Measurements from ENCODE around the gene DNAH10.

DNA sequence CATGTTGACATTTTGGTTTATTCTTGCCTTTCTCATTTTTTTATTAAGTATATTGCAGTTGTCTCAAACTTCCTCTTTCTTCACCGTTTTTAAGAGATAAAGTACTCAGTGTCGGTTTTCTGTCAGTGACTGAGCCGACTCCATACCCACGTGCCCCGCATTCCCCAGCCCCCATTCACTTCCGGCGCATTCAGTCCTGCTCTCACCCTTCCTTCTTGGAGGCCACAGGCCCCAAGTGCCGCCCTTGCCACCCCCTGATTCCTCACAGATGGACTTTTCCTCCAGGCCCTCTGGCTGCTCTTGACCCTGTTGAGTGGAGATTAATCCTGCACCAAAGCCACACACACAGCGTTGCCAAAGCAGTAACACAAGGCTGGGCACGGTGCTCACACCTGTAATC lies 19.1 kb upstream of the DNAH10 start:
- TF ChIP-seq, protein P1, sequence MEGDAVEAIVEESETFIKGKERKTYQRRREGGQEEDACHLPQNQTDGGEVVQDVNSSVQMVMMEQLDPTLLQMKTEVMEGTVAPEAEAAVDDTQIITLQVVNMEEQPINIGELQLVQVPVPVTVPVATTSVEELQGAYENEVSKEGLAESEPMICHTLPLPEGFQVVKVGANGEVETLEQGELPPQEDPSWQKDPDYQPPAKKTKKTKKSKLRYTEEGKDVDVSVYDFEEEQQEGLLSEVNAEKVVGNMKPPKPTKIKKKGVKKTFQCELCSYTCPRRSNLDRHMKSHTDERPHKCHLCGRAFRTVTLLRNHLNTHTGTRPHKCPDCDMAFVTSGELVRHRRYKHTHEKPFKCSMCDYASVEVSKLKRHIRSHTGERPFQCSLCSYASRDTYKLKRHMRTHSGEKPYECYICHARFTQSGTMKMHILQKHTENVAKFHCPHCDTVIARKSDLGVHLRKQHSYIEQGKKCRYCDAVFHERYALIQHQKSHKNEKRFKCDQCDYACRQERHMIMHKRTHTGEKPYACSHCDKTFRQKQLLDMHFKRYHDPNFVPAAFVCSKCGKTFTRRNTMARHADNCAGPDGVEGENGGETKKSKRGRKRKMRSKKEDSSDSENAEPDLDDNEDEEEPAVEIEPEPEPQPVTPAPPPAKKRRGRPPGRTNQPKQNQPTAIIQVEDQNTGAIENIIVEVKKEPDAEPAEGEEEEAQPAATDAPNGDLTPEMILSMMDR (conservative IDR thresholded peaks at IDR 0.05; ENCODE audit: low read length), result no peak
- no peak for TF ChIP-seq EZH2phosphoT487 (IDR thresholded peaks at IDR 0.05; ENCODE audit: borderline replicate concordance)

Measured in Loucy (cell line).